Activated CD8-positive, alpha-beta memory T cell treated with anti-CD3 and anti-CD28 coated beads, Interleukin-2, amount 50 U/mL, for 1 hour (primary cell): ENCODE measurements around the gene LARGE1.

ENCODE experiments used
- DNase-seq: peaks from one replicate; pipeline ENCODE4 v3.0.0-alpha.2; 2020; ENCODE audit errors: extremely low read depth

LARGE1 gene

GRCh38 chr22:33565580-33565995, 354.7 kb downstream of the LARGE1 start:
- DNase-seq = no peak

DNA sequence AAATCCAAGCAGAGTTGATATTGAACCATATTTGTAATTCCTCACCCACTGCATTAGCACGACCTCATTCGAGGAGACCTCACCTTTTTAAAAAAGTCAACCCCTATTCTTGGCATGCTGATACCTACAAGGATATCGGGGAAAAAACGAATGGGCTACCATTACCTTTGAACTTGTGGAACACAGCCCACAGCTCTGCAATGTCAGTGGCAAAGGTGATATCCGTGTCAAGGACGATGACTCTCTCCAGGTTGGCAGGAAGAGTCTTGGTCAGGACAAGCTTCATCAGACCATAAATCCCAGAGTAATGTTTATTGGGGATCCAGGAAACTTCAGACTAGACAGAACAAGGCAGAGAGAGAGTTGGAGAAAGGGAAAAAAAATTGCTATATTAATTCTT, 355.6 kb downstream of the LARGE1 start:
- no peak for DNase-seq

- DNase-seq = no peak
Observed at GRCh38 chr22:33563220-33563964, 356.9 kb downstream of the LARGE1 start.

DNA sequence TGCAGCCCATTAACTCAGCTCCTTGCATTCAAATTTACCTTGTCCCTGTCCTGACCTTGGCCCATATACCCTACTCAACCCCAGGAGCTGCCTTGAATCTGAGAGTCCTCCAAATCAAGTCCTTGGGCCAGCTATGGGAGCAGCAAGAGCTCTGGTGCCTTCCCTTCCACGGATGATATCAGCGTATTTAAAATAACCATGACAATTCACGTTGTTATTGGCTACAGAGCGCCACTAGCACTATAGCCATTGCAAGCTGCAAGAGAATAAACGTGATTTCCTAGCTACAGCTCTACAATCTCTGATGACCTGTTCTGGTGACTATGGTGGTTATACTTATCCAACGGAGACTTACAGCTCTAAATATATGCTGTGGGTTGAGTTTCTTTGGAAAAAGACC, 357.8 kb downstream of the LARGE1 start:
- DNase-seq = no peak

GRCh38 chr22:33561149-33561807, 359.0 kb downstream of the LARGE1 start:
- no peak for DNase-seq

- no peak for DNase-seq
Observed at GRCh38 chr22:33557836-33558235, 362.4 kb downstream of the LARGE1 start.

GRCh38 chr22:33555814-33556522, 364.3 kb downstream of the LARGE1 start:
- no peak for DNase-seq

DNA sequence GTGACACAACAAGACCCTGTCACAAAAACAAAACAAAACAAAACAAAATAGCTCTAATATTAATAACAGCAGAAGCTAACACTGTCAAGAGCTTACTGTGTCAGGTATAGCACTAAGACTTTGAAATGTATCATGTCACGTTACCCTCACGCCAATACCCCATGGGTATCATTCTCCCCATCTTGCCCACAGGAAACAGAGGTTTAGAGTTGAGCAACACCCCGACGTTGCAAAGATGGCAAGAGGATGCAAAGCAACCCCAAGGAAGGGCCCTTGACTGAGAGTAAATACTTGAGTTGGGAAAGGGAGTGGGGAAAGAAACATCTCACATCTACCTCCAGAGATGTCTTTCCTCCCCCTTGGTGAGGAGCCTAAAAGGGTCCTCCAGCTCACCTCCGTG, 366.8 kb downstream of the LARGE1 start:
- no peak for DNase-seq

- DNase-seq = no peak
Observed at GRCh38 chr22:33544707-33545106, 375.6 kb downstream of the LARGE1 start.

- no peak for DNase-seq
Observed at GRCh38 chr22:33542722-33543121, 377.6 kb downstream of the LARGE1 start.

- no peak for DNase-seq
Observed at GRCh38 chr22:33542153-33542552, 378.1 kb downstream of the LARGE1 start.

GRCh38 chr22:33539902-33540751, 380.1 kb downstream of the LARGE1 start:
- no peak for DNase-seq

GRCh38 chr22:33539202-33539901, 380.9 kb downstream of the LARGE1 start:
- no peak for DNase-seq

GRCh38 chr22:33538277-33538885, 381.9 kb downstream of the LARGE1 start:
- DNase-seq = no peak

GRCh38 chr22:33537059-33537458, 383.2 kb downstream of the LARGE1 start:
- no peak for DNase-seq

DNA sequence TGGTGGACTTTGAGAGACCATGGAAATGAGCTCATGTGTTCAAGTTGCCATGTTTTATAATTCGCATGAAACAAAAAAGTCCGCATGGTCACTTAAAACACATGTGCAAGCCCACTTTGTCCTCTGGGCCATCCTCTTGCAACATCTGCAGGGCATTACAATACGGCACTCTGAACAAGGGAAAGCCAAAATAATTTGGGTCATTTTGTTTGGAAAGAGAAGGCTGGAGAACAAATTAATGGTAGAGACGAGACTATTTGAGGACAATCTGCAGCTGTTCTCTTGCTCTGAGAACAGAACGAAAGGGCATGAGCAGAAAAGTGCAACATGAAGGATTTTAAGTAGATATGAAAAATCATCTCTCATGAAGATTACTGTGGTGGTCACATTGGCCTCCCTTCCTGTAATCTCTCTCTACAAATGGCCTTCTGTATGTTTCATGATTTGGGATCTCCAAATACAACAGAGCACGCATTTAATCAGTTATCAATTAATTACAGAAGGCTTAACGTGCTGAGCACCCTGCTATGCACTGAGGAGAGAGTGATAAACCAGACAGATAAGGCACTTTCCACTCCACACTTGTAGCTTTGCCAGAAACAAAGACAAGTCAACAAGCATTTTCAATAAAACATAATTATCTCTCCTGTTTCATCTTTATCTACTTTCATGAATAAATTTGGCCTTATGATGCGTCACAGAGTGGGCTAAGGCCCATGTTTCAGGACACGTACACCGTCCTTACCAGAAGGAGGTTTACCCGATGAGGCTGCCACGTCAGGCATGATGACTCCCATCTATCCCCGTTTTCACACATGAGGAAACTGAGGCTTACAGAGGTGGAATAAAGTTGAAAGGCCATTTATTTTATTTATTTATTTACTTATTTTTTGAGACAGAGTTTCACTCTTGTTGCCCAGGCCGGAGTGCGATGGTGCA, 384.1 kb downstream of the LARGE1 start:
- DNase-seq = no peak

DNA sequence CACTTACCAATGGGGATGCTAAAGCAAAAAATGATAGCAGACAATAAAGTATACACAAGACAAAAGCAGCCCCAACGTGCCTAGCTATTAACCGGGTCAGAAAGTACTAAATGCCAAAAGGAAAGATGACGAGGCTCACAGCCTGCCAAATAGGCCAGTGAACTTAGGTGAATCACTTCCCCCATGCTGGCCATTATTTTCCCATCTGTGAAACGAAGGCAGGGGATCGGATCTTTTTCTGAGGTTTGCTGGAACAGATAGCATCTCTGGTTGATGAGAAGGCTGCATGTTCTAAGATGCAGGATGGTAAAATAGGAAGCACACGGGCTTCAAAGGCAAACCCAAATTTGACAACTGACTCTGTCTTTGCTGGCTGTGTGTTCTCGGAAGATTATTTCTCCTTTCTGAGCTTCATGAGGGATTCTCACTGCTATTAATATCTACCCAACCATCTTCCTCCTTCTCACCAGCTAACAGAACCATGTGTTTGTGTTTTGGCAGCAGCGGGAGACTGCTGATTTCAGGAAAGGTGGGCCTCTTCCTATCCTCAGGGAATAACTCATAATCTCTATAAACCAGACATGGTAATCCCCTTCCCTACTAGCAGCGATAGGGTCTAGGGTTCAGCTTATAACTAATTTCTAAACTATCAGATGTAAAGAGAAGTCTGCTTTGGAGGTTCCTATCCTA, 390.7 kb downstream of the LARGE1 start:
- no peak for DNase-seq

DNA sequence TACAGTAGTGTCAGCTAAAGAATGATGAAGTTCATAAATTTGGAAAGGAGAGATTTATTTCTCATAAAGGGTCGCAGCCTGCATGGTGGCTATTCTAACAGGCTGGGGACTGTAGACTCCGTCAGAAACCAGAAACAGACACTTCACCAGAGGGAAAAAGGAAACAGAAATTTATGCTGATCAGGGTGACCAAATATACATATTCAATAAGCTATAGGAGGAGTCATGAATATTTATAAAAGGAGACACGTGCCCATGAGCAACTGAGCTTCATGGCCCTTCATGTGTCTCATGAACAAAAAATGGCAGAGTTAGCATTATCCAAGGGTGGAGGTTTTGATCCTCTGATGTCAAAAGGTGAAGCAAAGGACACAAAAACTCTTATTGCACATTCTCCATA, 392.1 kb downstream of the LARGE1 start:
- DNase-seq = no peak

DNA sequence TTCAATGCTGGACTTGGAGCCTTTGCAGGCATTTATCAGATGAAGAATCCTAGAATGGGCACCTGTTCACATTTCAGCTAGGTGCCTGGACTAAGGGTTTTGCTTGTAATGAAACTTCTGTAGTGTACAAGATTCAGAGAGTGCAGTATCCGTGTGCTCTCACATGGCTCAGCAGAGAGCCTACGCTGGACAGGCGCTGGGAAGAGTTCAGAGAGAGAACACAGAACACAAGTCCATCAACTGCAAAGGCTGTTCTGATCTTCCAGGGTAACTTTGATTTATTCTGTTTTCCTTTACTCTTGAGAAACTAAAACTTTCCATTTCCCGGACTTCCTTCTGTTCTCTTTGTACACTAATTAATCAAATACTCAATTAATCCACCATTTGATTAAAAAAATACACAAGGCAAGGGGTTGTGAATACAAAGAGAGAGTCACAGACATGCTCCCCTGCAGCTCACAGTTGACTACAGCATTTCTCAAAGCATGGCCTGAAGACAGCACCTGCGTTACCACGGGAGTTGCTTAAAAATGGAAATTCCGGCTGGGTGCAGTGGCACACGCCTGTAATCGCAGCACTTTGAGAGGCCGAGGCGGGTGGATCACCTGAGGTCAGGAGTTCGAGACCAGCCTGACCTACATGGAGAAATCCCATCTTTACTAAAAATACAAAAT, 393.7 kb downstream of the LARGE1 start:
- no peak for DNase-seq
